Bronchial epithelial cell (primary cell): ENCODE measurements around the gene ZNF723. TPM values are rescaled to one million over a fixed set of nuclear protein-coding genes. Genes with fewer than 3 reads are reported as not detected.
"Not testable (repeated sequence)": the region's sequence is repeated elsewhere in the genome, so short reads cannot be mapped to it uniquely, and the experiment has no call there.

Experiments used
- DNase-seq: peaks from one replicate; pipeline ENCODE4 v3.0.0-alpha.2; 2010; ENCODE audit warnings: low read depth
- FAIRE-seq: peaks from 2 replicates; lab custom pipeline; 2011; peaks lifted over from hg19 to GRCh38; lab: Jason Lieb, UNC
- H3K27me3 ChIP-seq: 2 replicates; pipeline ENCODE4 v1.5.1; 2011; ENCODE audit warnings: low read length; ENCODE audit not compliant: control insufficient read depth, insufficient read depth
- H3K36me3 ChIP-seq: 2 replicates; pipeline ENCODE4 v1.5.1; 2011; ENCODE audit warnings: low read length; ENCODE audit not compliant: control insufficient read depth, insufficient read depth
- H3K4me3 ChIP-seq: 2 replicates; pipeline ENCODE4 v1.5.1; 2011; ENCODE audit warnings: mild to moderate bottlenecking, low read depth, low read length, control low read depth
- CTCF ChIP-seq: IDR thresholded peaks from 2 replicates; pipeline ENCODE4 v1.5.1; 2011; ENCODE audit warnings: mild to moderate bottlenecking, moderate library complexity, low read length, control low read depth, inconsistent platforms; ENCODE audit not compliant: insufficient read depth, severe bottlenecking
- total RNA-seq: library from RNA; depleted of rRNA; stranded (reverse); fragments of >200 nt; gene quantifications from 2 replicates; pipeline ENCODE4 v1.2.1, GENCODE V29; 2014

ZNF723 gene
- total RNA-seq, 1 donor from 2014 or later, result not detected

DNA sequence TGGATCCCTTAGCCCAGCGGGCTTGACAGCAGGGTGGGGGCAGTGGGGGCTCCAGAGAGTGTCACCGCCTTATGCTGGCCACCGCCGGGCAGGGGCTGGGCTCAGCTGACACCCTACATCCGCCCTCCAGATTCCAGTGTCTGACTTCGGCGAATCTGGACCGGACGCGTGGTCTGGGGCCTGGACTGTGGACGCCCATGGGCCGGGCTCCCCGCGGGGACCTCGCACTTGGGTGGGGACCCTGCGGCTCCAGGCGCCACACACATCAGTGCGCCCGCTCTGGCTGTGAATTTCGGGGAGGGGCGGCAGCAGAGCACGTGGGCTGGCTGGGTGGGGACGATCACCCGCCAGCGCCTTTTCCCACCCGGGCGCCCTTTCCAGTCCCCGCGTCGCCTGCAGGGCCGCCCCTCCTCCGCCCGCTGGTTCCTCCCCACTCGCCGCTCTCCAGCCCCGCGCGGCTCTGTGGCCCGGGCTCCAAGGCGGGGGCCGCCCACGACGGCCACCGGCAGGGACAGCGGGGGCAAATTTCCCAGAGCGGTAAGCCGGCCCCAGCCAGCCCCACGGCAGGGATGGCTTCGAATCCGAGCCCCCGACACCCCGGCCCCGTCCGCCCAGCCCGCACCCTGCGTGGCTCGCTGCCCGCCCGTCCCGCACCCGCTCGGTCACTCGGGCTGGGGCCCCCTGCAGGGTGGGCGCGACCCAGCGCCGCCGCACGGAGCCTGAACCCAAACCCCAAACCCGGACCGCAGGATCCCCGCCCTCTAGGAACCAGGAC, 24.8 kb upstream of the ZNF723 start:
- Histone ChIP-seq H3K4me3 (no peak overlapping the region), H3K36me3 (no peaks in the 10 kb centered on the region), H3K27me3 (no peaks in the 10 kb centered on the region)
- no peak for DNase-seq
- TF ChIP-seq CTCF, result no peak
- no peak for FAIRE-seq

DNA sequence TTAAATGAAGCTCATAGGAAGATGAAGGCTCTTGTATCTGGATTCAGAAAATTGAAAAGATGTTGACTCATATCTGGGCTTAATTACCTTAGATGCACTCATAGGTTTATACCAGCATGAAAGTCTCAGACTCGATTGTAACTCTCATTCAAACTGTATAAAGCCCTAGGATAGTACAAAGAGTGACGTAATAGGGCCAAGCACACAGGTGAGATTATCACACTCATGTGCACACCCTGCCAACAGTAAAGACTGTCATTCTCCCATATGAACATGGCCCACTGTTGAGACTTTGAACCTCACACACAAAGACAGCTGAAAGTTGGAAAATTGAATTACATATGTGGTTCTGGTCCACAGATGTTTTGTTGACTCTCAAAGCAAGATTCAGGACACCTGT, 18.0 kb upstream of the ZNF723 start:
- no peak for FAIRE-seq
- TF ChIP-seq CTCF, result no peak

DNA sequence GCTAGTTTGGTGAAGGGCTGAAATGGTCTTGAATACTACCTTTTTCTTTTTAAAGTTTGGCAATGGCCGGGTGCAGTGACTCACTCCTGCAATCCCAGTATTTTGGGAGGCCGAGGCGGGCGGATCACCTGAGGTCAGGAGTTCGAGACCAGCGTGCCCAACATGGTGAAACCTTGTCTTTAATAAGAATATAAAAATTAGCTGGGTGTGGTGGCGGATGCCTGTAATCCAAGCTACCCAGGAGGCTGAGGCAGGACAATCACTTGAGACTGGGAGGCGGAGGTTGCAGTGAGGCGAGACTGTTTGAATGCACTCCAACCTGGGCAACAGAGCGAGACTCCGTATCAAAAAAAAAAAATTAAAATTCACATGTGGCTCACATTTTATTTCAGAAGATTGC, 880 bp upstream of the ZNF723 start:
- no peak for TF ChIP-seq CTCF
- FAIRE-seq (no peak), DNase-seq (no peak)
- H3K36me3 ChIP-seq, result no peaks in the 10 kb centered on the region
- no peak overlapping the region for H3K4me3 ChIP-seq
- no peaks in the 10 kb centered on the region for H3K27me3 ChIP-seq

More for the DNA sequence above, 18.0 kb upstream of the ZNF723 start:
- Histone ChIP-seq H3K27me3 (no peaks in the 10 kb centered on the region), H3K4me3 (no peak overlapping the region), H3K36me3 (no peaks in the 10 kb centered on the region)
- no peak for DNase-seq

DNA sequence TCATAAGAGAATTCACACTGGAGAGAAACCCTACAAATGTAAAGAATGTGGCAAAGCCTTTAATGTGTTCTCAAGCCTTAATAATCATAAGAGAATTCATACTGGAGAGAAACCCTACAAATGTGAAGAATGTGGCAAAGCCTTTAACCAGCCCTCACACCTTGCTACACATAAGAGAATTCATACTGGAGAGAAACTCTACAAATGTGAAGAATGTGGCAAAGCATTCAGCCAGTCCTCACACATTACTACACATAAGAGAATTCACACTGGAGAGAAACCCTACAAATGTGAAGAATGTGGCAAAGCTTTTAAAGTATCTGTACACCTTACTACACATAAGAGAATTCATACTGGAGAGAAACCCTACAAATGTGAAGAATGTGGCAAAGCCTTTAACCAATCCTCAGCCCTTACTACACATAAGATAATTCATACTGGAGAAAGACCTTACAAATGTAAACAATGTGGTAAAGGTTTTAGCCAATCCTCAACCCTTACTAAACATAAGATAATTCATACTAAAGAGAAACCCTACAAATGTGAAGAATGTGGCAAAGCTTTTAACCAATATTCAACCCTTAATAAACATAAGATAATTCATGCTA, 25.7 kb downstream of the ZNF723 start:
- not testable (repeated sequence) for H3K36me3 ChIP-seq, H3K27me3 ChIP-seq, FAIRE-seq, H3K4me3 ChIP-seq, DNase-seq

- no peak for TF ChIP-seq CTCF
- DNase-seq, result peak; percentile 43
- no peaks in the 10 kb centered on the region for H3K27me3 ChIP-seq
- no peak overlapping the region for H3K4me3 ChIP-seq
- no peaks in the 10 kb centered on the region for H3K36me3 ChIP-seq
- FAIRE-seq, result no peak
Observed at GRCh38 chr19:22882797-22883196, 50.7 kb downstream of the ZNF723 start.

DNA sequence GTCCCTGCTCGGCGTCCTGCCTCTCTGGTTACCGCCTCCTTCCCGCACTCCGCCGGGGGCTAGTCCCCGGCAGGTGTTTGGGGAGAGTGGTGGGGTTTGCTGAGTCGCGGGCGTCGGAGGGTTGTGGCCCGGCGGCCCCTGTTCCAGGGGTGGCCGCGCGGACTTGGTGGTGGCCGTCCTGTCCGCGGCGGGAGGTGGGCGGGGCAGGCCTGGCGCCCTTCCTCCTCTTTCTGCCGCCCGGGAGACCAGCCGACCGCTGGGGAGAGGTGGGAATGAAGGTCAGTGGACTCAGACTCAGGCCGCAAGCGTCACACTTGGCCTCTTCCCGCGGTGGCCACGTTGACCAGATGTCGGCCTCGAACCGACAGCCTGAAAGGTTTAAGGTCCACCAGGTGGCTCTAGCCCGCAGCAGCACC, 61.8 kb downstream of the ZNF723 start:
- FAIRE-seq, result no peak
- Histone ChIP-seq H3K4me3 (no peak overlapping the region), H3K27me3 (no peaks in the 10 kb centered on the region), H3K36me3 (no peaks in the 10 kb centered on the region)
- no peak for TF ChIP-seq CTCF
- DNase-seq, result no peak
